ENCODE results near the gene ZNF775.
A peak's percentile ranks its signal among the peaks of the same experiment; 100 is the strongest.

ZNF775 gene

DNA sequence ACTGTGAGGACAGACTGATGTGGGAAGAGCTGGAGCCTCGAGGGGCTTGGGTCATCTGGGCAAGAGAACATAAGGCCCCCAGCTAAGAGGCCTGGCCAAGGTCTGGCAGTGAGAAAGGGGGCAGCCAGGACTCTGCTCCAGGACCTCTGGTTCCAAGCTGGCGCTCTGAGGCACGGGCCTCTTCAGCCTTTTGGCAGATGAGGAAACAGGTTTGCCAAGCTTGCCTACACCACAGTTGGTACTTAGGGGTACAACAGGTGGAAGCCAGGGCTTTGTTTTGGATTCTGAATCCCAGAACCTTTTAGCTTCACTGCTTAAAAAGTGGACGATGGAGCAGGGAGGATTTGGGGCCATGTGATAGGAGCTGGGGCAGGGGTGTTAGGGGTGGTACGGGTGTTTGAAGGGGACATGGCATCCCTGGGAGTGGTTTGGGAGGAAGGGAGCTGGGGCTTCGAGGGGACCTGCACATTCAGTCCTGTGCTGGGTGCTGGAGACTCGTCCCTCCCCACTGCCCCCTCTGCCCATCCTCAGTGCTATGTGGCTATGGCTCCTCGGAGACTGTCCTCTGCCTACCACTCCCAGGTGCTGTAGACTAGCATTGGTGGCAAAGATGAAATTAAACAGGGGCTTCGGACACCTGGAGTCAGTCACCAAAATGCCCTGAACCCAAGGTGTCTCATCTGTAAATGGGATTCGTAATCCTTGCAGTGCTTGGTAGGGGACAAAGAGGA lies 30.3 kb downstream of the ZNF775 start:
- Histone ChIP-seq H3K4me1 (peaks cover 72% of the 10 kb centered on the region), H4K20me1 (peaks cover 32% of the 10 kb centered on the region; the same call in 1 of the 2 replicates), H3K4me3 (0 out of 2 replicates have a peak overlapping the region, but pooled peaks have one; percentile 78), H3K4me2 (peak overlapping the region; percentile 87), H3K9me3 (no peaks in the 10 kb centered on the region), H3K36me3 (peaks cover 36% of the 10 kb centered on the region), H3K27ac (peak overlapping the region; percentile 99), H3K27me3 (no peaks in the 10 kb centered on the region), H3K9ac (peak overlapping the region; percentile 97)
- TF ChIP-seq Cebpa-rat (IDR thresholded peaks at IDR 0.05): no peak

- no peak for TF ChIP-seq Cebpa-rat (IDR thresholded peaks at IDR 0.05)
- Histone ChIP-seq H3K9ac (no peak overlapping the region), H3K9me3 (no peaks in the 10 kb centered on the region), H3K27ac (no peak overlapping the region), H3K27me3 (no peaks in the 10 kb centered on the region), H3K4me2 (peak overlapping the region; percentile 87), H3K36me3 (peaks cover 36% of the 10 kb centered on the region), H4K20me1 (peaks cover 32% of the 10 kb centered on the region; the same call in 1 of the 2 replicates), H3K4me1 (peaks cover 68% of the 10 kb centered on the region), H3K4me3 (no peak overlapping the region)
Observed at GRCh38 chr7:150410131-150410530, 31.0 kb downstream of the ZNF775 start.

DNA sequence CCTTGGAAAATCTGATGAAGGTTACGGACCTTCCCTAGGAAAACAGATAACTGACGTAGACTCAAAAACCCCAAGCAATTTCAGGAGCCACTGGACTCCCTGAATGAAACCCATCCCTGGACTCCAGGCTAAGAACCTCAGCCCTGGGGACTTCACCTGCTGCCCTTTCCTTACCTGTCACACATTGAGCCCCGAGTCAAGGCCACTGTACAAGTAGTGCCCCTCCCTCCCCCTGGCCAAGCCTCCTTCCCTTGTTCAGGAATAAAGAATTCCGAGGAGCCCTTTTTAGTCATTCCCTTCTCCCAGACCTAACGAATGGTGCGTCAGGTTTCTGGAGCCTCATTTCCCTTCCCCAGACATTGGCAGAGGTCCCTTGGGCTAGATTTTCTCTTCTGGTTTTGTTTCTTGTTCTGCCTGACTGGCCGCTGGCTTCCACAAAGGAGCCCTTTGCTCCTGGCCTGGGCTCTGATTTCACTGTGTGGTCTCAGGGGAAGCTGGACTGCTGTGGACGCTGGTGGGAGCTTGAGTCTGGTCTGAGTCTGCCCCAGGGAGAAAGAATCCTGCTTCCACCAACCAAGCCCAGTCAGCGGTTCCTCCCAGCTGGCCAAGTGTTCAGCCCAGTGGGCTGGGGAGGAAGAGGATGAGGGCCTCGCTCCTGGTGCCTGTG lies 31.7 kb downstream of the ZNF775 start:
- H3K9ac ChIP-seq: peak overlapping the region; percentile 0; the same call in 1 of the 2 replicates
- H3K9me3 ChIP-seq: no peaks in the 10 kb centered on the region
- H4K20me1 ChIP-seq: peaks cover 32% of the 10 kb centered on the region; the same call in 1 of the 2 replicates
- H3K4me2 ChIP-seq: peak overlapping the region; percentile 87
- H3K27ac ChIP-seq: peak overlapping the region; percentile 33
- no peak for TF ChIP-seq Cebpa-rat (IDR thresholded peaks at IDR 0.05)
- H3K27me3 ChIP-seq: no peaks in the 10 kb centered on the region
- H3K4me1 ChIP-seq: peaks cover 74% of the 10 kb centered on the region
- H3K4me3 ChIP-seq: no peak overlapping the region
- peaks cover 36% of the 10 kb centered on the region for H3K36me3 ChIP-seq

DNA sequence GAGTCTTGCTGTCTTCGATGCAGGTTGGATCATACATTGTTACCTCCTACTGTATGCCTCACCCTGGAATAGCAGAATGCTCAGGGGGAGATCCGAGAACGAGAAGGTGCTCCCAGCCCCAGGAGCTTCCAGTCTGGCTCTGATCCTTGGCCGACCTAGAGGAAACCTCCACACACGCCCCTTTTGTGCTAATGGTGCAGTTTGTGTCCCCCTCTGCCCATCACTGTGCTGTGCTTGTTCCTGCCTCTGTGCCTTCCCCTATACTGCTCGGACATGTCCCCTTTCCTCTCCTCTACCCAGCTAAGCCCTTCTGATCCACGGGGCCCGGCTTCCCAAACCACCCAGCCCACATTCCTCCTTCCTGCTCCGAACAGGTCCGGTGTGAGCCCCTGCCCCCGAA lies 32.5 kb downstream of the ZNF775 start:
- H3K9me3 ChIP-seq: no peaks in the 10 kb centered on the region
- H3K4me2 ChIP-seq: peak overlapping the region; percentile 87
- H4K20me1 ChIP-seq: peaks cover 32% of the 10 kb centered on the region; the same call in 1 of the 2 replicates
- peak overlapping the region; percentile 35; the same call in 1 of the 2 replicates for H3K27ac ChIP-seq
- H3K4me3 ChIP-seq: no peak overlapping the region
- H3K9ac ChIP-seq: no peak overlapping the region
- no peak for TF ChIP-seq Cebpa-rat (IDR thresholded peaks at IDR 0.05)
- H3K4me1 ChIP-seq: peaks cover 67% of the 10 kb centered on the region
- H3K36me3 ChIP-seq: peaks cover 36% of the 10 kb centered on the region
- no peaks in the 10 kb centered on the region for H3K27me3 ChIP-seq

GRCh38 chr7:150412016-150412415 lies 32.9 kb downstream of the ZNF775 start:
- Histone ChIP-seq H3K27ac (peak overlapping the region; percentile 35; the same call in 1 of the 2 replicates), H3K4me2 (peak overlapping the region; percentile 87), H3K27me3 (no peaks in the 10 kb centered on the region), H3K9me3 (no peaks in the 10 kb centered on the region), H4K20me1 (peaks cover 32% of the 10 kb centered on the region; the same call in 1 of the 2 replicates), H3K9ac (no peak overlapping the region), H3K4me3 (no peak overlapping the region), H3K4me1 (peaks cover 66% of the 10 kb centered on the region), H3K36me3 (peaks cover 36% of the 10 kb centered on the region)
- TF ChIP-seq Cebpa-rat (IDR thresholded peaks at IDR 0.05): no peak

DNA sequence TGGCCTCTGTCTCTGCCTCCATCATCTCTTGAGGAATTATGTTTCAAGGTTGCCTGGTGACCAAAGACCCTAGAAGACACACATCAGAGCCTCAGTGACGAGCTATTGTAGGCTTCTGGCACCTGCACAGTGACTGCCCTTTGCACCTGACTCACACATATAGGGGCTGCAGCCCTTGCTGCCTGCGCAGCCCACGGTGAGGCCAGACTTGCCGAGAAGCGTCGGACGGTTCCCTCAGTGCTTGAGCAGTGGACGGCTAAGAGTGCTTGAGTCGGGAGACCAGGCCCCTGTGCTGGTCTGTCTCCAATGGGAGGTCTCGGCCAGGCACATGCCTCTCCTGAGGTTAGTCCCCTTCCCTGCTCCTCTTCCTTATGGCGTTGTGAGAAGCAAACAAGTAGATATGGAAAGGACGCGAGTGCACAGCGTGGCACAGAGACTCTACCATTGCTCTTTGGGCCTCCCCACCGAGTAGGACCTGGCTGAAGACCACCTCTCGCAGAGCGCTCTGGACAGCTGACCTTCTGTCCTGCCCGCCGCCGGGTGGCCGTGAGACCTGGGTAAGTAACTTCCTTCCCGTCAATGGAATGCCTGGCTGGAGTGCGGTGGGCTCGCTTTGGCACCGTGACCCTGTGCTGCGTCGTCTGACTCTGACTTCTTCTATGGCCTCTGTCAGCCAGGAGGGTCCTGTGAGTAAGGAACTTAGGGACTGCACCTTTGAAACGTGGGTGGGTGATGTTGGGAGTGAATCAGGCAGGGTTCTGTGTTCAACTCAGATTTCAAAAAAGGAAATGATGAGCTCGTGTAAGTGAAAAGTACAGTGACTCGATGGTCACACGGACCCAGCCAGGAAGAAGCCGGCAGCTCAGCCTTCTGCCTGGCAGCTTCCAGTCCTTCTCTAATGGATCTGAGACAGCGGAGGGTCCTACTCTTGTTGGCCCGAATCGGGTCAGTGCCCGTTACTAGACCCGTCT lies 33.7 kb downstream of the ZNF775 start:
- Histone ChIP-seq H3K36me3 (peaks cover 36% of the 10 kb centered on the region), H3K9me3 (no peaks in the 10 kb centered on the region), H4K20me1 (peaks cover 32% of the 10 kb centered on the region; the same call in 1 of the 2 replicates), H3K4me1 (peaks cover 59% of the 10 kb centered on the region), H3K4me3 (no peak overlapping the region), H3K27ac (no peak overlapping the region), H3K27me3 (no peaks in the 10 kb centered on the region), H3K9ac (no peak overlapping the region), H3K4me2 (no peak overlapping the region)
- TF ChIP-seq Cebpa-rat (IDR thresholded peaks at IDR 0.05): no peak

DNA sequence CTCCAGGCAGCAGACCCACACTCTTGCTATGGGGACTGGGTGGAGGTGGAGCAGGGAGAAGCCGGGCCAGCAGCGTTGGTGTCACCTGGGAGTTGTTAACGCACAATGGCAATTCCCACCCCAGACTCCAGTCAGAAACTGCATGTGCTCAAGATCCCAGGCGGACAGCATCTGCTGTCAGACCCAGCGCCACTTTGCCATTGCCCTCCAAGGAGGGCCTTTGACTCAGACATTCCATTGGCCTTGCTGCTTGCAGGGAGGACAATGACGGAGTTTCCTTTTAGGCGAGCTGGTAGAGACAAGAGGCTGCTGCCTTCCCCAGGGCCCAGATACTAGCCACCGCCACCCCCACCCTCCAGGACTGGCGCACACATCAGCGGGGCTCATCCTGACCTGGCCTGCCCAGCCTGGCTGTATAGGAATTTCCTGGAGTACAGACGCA lies 34.5 kb downstream of the ZNF775 start:
- H3K4me2 ChIP-seq: no peak overlapping the region
- no peak overlapping the region for H3K4me3 ChIP-seq
- H3K9ac ChIP-seq: no peak overlapping the region

GRCh38 chr7:150415161-150416153 lies 36.3 kb downstream of the ZNF775 start:
- Histone ChIP-seq H3K27ac (no peak overlapping the region), H4K20me1 (peaks cover 18% of the 10 kb centered on the region; the same call in 1 of the 2 replicates), H3K4me3 (no peak overlapping the region), H3K4me2 (no peak overlapping the region), H3K27me3 (no peaks in the 10 kb centered on the region), H3K9me3 (no peaks in the 10 kb centered on the region), H3K9ac (0 out of 2 replicates have a peak overlapping the region, but pooled peaks have one; percentile 22), H3K4me1 (peaks cover 32% of the 10 kb centered on the region), H3K36me3 (peaks cover 25% of the 10 kb centered on the region)
- no peak for TF ChIP-seq Cebpa-rat (IDR thresholded peaks at IDR 0.05)

More for the DNA sequence above, 34.5 kb downstream of the ZNF775 start:
- TF ChIP-seq Cebpa-rat (IDR thresholded peaks at IDR 0.05): no peak
- Histone ChIP-seq H3K27me3 (no peaks in the 10 kb centered on the region), H3K36me3 (peaks cover 36% of the 10 kb centered on the region), H3K4me1 (peaks cover 50% of the 10 kb centered on the region), H3K9me3 (no peaks in the 10 kb centered on the region), H3K27ac (no peak overlapping the region), H4K20me1 (peaks cover 32% of the 10 kb centered on the region; the same call in 1 of the 2 replicates)
